Upper lobe of left lung (tissue), 6 donors: ENCODE measurements around the gene GUCA2A. TPM values are rescaled to one million over a fixed set of nuclear protein-coding genes. Genes with fewer than 3 reads are reported as not detected.

Source experiments
- ATAC-seq, 2 donors: fragments of 200-7000 bp; cut with Tn5 transposase; one replicate each; pipeline ENCODE4 v1.9.1; 2022; ENCODE audit warnings: mild to moderate bottlenecking in 2 of 2, moderate library complexity in 2 of 2; ENCODE audit not compliant: low FRiP score in 2 of 2
- DNase-seq, 2 donors: peaks; one replicate each; pipeline ENCODE4 v3.0.0-alpha.2; 2019 to 2020
- H3K27ac ChIP-seq, 4 donors: fragments of 200-600 bp; sonication (generic); one replicate each; pipeline ENCODE4 v1.5.1; 2016 to 2019
- H3K27me3 ChIP-seq, 4 donors: fragments of 200-600 bp; sonication (generic); one replicate each; pipeline ENCODE4 v1.5.1; 2017 to 2019
- H3K36me3 ChIP-seq, 4 donors: fragments of 200-600 bp; sonication (generic); one replicate each; pipeline ENCODE4 v1.5.1; 2016 to 2019
- H3K4me1 ChIP-seq, 4 donors: fragments of 200-600 bp; sonication (generic); one replicate each; pipeline ENCODE4 v1.5.1; 2018 to 2019
- H3K4me3 ChIP-seq, 4 donors: fragments of 200-600 bp; sonication (generic); one replicate each; pipeline ENCODE4 v1.5.1; 2017 to 2019; ENCODE audit warnings: mild to moderate bottlenecking in 2 of 4, moderate library complexity in 1 of 4
- H3K9me3 ChIP-seq, 4 donors: fragments of 200-600 bp; sonication (generic); one replicate each; pipeline ENCODE4 v1.5.1; 2018 to 2019
- CTCF ChIP-seq, 6 experiments: fragments of 450-650 bp in 4 of 6; fragments of 200-600 bp in 2 of 6; sonication (generic) in 2 of 6; IDR thresholded peaks; one replicate each; pipeline ENCODE4 v1.5.1; 2016 to 2019; ENCODE audit warnings: antibody characterized with exemption in 6 of 6
- EP300 ChIP-seq, 4 donors: sonication (generic); formaldehyde crosslinking; IDR thresholded peaks; one replicate each; pipeline ENCODE4 v1.5.1; 2017; ENCODE audit warnings: antibody characterized with exemption in 4 of 4, control low read depth in 2 of 4
- POLR2A ChIP-seq, 4 donors: fragments of 450-650 bp; IDR thresholded peaks; one replicate each; pipeline ENCODE4 v1.5.1; 2016 to 2017; ENCODE audit warnings: antibody characterized with exemption in 4 of 4, mild to moderate bottlenecking in 2 of 4
- POLR2AphosphoS5 ChIP-seq, 2 donors: sonication (generic); formaldehyde crosslinking; IDR thresholded peaks; one replicate each; pipeline ENCODE4 v1.5.1; 2017; ENCODE audit warnings: antibody characterized with exemption in 2 of 2
- WGBS, 2 donors: methylation state at CpG; one replicate each; pipeline ENCODE4 v1.1.5; 2017 to 2018; 5-methylcytosine and 5-hydroxymethylcytosine counted together
- total RNA-seq, 6 donors: library from RNA; depleted of rRNA in 4 of 6; stranded (reverse); fragments of >200 nt in 4 of 6; gene quantifications; one replicate each; pipeline versions ENCODE4 v1.1.0 to v1.2.1, GENCODE V29; 2016 to 2021
- donor health status: DM: no; HTN: no; CAD: no; lungs with moderate emphysema.
- donor health status: DM: no; HTN: yes; CAD: no; lungs with severe emphysema.

GUCA2A gene
- total RNA-seq, 6 donors from 2014 or later, result 0.47 TPM; not detected in 5

GRCh38 chr1:42206164-42206563 is 41.6 kb upstream of the GUCA2A start:
- peaks cover 0 to 4% (median 0%) of the 10 kb centered on the region in 4 donors for H3K4me1 ChIP-seq
- H3K36me3 ChIP-seq, result peaks cover 0 to 23% (median 1%) of the 10 kb centered on the region in 4 donors
- 83 to 89% methylated on average over 3 of the region's 3 CpGs for WGBS, 2 donors
- no peaks in the 10 kb centered on the region for H3K27me3 ChIP-seq
- H3K27ac ChIP-seq, result no peak overlapping the region
- H3K9me3 ChIP-seq, result no peaks in the 10 kb centered on the region
- ATAC-seq (no peak), DNase-seq (no peak)
- TF ChIP-seq POLR2A (IDR thresholded peaks at IDR 0.05), result no peak
- TF ChIP-seq POLR2AphosphoS5 (IDR thresholded peaks at IDR 0.05), result no peak
- TF ChIP-seq CTCF (IDR thresholded peaks at IDR 0.05), result no peak
- TF ChIP-seq EP300 (IDR thresholded peaks at IDR 0.05), result no peak
- no peak overlapping the region for H3K4me3 ChIP-seq

GRCh38 chr1:42201986-42202385 is 37.4 kb upstream of the GUCA2A start:
- Histone ChIP-seq H3K36me3 (peaks cover 0 to 38% (median 9%) of the 10 kb centered on the region in 4 donors), H3K4me1 (no peaks in the 10 kb centered on the region), H3K4me3 (no peak overlapping the region), H3K9me3 (no peaks in the 10 kb centered on the region), H3K27ac (no peak overlapping the region), H3K27me3 (no peaks in the 10 kb centered on the region)
- DNase-seq, result no peak
- TF ChIP-seq EP300 (IDR thresholded peaks at IDR 0.05) (no peak), POLR2AphosphoS5 (IDR thresholded peaks at IDR 0.05) (no peak), CTCF (IDR thresholded peaks at IDR 0.05) (no peak), POLR2A (IDR thresholded peaks at IDR 0.05) (no peak)
- no peak for ATAC-seq

GRCh38 chr1:42198251-42198650 is 33.7 kb upstream of the GUCA2A start:
- ATAC-seq (no peak), DNase-seq (no peak)
- no peaks in the 10 kb centered on the region for H3K4me1 ChIP-seq
- no peak for TF ChIP-seq EP300 (IDR thresholded peaks at IDR 0.05)
- TF ChIP-seq CTCF (IDR thresholded peaks at IDR 0.05), result no peak
- no peak for TF ChIP-seq POLR2AphosphoS5 (IDR thresholded peaks at IDR 0.05)
- TF ChIP-seq POLR2A (IDR thresholded peaks at IDR 0.05), result no peak
- H3K27me3 ChIP-seq, result no peaks in the 10 kb centered on the region
- WGBS, 2 donors, result 86 to 90% methylated on average over 5 of the region's 5 CpGs
- H3K27ac ChIP-seq, result no peak overlapping the region
- peaks cover 4 to 42% (median 15%) of the 10 kb centered on the region in 4 donors for H3K36me3 ChIP-seq
- H3K9me3 ChIP-seq, result no peaks in the 10 kb centered on the region
- no peak overlapping the region for H3K4me3 ChIP-seq

GRCh38 chr1:42195841-42196240 is 31.3 kb upstream of the GUCA2A start:
- WGBS, 2 donors, result 94 to 100% methylated on average over 3 of the region's 3 CpGs
- Histone ChIP-seq H3K27me3 (no peaks in the 10 kb centered on the region), H3K36me3 (peaks cover 10 to 46% (median 23%) of the 10 kb centered on the region in 4 donors), H3K9me3 (no peaks in the 10 kb centered on the region), H3K4me3 (no peak overlapping the region), H3K27ac (no peak overlapping the region), H3K4me1 (no peaks in the 10 kb centered on the region)
- no peak for DNase-seq
- ATAC-seq, result no peak
- no peak for TF ChIP-seq EP300 (IDR thresholded peaks at IDR 0.05)
- TF ChIP-seq POLR2AphosphoS5 (IDR thresholded peaks at IDR 0.05), result no peak
- no peak for TF ChIP-seq POLR2A (IDR thresholded peaks at IDR 0.05)
- no peak for TF ChIP-seq CTCF (IDR thresholded peaks at IDR 0.05)

GRCh38 chr1:42192106-42192505 is 27.6 kb upstream of the GUCA2A start:
- Histone ChIP-seq H3K27ac (no peak overlapping the region), H3K4me3 (no peak overlapping the region), H3K9me3 (no peaks in the 10 kb centered on the region), H3K36me3 (peaks cover 13 to 61% (median 23%) of the 10 kb centered on the region in 4 donors), H3K4me1 (no peaks in the 10 kb centered on the region), H3K27me3 (no peaks in the 10 kb centered on the region)
- ATAC-seq, result no peak
- WGBS, 2 donors, result 88 to 91% methylated on average over 4 of the region's 4 CpGs
- no peak for DNase-seq
- TF ChIP-seq EP300 (IDR thresholded peaks at IDR 0.05) (no peak), POLR2A (IDR thresholded peaks at IDR 0.05) (no peak), POLR2AphosphoS5 (IDR thresholded peaks at IDR 0.05) (no peak), CTCF (IDR thresholded peaks at IDR 0.05) (no peak)
